KBM-7 (cell line): ENCODE data around the gene ACOT12.
"Not testable (repeated sequence)": the region's sequence is repeated elsewhere in the genome, so short reads cannot be mapped to it uniquely, and the experiment has no call there.

Source experiments
- DNase-seq: peaks from one replicate; pipeline ENCODE4 v3.0.0-alpha.2; 2015
- in situ Hi-C: fragments of 300-500 bp; cut with MboI; formaldehyde crosslinking; loops from 2 replicates; pipeline ENCODE4 v1.14.3; 2020; ENCODE audit warnings: low sequenced_read_pairs, low pct_unique_long_range_greater_than_20kb, mixed read lengths

The ACOT12 gene

DNA sequence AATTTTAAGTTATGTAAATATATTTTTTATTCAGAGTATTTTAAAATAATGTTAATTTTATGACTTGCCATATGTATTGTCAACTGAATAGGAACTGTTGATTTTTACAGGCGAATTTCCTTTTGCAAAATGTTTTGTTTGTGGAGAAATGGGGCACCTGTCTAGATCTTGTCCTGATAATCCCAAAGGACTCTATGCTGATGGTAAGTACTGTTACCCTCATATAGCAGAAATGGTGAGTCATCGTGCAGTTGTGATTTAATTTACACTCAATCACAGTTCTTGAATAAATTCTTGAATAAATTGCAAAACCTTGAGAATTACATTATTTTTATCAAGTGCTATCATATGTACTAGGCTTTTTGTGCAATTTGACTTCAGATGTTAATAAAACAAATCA, 85.1 kb downstream of the ACOT12 start:
- in situ Hi-C loops: no loop called here
- DNase-seq: no peak

DNA sequence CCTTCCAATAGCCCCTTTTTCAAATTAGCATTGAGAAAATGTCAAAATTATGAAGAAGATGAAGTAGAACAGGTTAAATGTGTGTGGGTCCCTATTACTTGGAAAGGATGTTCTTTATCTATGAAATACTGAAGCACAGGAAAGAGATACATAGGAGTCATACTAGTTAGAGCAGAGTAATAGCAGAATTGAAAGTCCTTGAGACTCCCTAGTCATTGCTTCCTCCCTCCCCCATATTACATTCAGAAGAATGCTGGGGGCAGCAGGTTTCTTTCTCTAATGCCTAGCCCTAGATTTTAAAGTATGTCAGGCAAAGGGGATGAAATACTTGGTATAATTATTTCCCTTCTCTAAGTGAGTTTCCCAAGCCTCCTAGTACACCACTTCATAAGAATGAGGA, 88.1 kb downstream of the ACOT12 start:
- no peak for DNase-seq
- in situ Hi-C loops: no loop called here

DNA sequence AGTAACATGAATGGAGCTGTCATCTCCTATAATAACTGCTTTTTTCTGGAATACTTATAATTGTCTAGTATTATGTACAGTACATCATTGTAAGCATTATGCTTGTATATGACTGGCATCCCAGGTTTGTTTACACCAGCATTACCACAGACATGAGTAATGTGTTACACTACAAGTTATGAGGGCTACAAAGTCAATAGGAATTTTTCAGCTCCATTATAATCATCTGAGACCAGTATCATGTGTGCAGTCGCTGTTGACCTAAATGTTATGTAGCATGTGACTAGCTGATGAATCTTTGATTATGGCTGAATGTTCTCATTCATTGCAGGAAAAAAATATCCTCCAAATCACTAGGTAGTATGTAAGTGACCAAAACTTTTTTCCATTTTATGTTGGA, 90.4 kb downstream of the ACOT12 start:
- no peak for DNase-seq
- in situ Hi-C loops: no loop called here

DNA sequence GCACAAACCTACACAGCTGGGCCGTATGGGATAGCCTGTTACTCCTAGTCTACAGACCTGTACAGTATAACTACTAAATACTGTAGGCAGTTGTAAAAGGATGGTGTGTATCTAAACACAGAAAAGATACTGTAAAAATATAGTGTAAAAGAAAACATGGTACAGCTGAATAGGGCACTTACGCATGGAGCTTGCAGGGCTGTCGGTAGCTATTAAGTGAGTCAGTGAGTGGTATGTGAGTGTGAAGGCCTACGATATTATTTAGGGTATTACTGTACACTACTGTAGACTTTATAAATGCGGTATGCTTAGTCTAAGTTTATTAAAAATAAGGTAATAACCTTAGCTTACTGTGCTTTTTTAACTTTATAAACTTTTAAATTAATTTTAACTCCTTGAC, 91.3 kb downstream of the ACOT12 start:
- no peak for DNase-seq
- in situ Hi-C loops: no loop called here

DNA sequence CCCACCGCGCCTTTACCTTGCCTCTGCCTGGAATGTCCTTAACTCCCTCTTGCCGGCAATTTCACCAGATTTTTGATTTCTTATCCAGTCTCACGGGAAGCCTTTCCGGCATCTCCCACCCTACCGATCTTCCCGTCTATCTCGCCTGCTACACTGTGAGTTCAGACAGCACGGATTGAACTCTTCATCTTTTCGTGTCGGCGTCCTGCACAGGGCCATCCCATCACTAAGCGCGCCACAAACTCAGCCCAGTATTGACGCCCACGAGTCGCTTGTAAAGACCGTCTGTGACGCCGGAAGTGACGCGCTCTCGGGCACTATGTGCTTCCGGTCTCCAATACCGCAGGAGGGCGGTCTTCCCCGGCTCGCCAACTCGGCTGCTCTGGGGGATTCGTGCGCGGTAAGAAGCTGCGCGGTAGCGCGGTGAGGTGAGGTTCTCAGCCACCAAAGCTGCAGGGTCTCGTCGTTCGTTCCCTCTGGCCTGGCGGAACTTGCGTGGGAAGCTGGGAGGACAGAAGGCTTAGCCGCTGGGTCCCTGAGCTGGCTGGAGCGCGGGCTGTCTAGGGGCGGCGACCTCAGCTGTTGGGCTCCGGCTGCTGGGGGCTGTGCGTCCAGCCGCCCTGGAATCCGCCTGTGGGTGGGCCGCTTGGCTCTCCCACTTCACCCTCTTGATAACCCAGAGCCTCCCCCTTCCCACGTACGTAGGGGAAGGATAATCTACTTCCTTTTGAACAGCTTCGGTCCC, 92.5 kb downstream of the ACOT12 start, which contains the start of gene ZCCHC9:
TSS of gene ZCCHC9 (plus strand) at position 317 of the 745 bp plus-strand sequence. CDS start 3,171 bp downstream, outside the sequence.
- DNase-seq: peak; percentile 94
- in situ Hi-C loops: no loop called here

DNA sequence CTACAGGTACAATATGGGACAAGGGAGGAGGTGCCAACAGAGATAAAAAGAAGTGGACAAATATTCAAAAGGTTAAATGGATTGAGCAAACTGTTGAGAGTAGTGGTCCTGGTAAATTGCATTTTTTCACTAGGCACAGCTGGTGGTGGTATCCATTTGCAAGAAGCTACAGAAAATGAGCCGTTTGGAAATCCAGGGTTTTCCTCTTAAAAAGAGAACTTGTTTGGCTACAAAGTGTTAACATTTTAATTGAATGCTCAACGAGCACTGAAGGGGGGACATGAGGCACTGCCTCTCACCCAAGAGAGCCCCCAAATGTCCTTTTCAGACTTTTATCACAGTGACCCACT, 93.0 kb downstream of the ACOT12 start:
- DNase-seq: no peak

DNA sequence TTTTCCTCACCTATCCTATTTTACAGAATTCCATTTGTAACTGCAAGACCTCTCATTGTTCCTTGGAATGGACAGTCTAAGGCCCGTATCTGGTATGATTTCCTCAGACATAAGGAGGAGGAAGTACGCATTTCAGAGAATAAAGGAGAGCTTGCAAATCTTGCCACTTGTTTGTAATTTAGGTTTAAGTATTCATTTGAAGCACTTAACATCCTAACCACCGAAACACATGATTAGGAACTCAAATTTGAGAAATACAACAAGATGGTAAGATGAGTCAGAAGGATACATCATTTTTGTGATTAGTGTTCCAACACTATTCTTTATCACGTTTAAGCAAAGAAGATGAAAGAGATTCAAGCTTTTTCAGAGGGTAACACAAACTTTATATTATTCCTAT, 96.4 kb downstream of the ACOT12 start:
- in situ Hi-C loops: no loop called here

More for the DNA sequence above, 93.0 kb downstream of the ACOT12 start:
- in situ Hi-C loops: no loop called here

DNA sequence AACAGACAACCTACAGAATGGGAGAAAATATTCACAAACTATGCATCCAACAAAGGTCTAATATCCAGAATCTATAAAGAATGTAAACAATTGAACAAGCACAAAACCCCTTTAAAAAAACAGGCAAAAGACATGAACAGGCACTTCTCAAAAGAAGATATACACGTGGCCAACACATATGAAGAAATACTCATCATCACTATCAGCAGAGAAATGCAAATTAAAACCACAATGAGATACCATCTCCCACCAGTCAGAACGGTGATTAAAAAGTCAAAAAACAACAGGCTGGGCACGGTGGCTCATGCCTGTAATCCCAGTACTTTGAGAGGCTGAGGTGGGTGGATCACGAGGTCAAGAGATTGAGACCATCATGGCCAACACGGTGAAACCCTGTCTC, 99.9 kb downstream of the ACOT12 start:
- in situ Hi-C loops, DNase-seq: not testable (repeated sequence)

More for the DNA sequence above, 96.4 kb downstream of the ACOT12 start:
- no peak for DNase-seq

DNA sequence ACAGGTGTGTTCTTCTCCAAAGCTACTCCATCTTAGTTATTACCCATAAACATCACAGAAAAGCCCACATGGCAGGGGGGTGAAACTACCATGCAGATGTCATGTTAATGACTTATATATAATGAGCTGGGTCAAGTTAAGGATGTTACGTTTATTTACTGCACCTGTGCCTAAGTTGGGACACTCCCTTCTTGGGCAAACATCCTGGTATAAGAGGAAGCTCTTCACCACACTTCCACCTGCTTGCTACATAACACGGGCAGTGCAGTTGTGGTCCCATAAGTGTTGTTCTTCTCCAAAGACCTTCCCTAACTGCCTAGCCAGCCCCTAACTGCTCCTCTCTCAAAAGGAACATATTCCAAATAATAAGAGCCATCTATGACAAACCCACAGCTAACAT, 101.8 kb downstream of the ACOT12 start:
- in situ Hi-C loops: no loop called here
- no peak for DNase-seq

DNA sequence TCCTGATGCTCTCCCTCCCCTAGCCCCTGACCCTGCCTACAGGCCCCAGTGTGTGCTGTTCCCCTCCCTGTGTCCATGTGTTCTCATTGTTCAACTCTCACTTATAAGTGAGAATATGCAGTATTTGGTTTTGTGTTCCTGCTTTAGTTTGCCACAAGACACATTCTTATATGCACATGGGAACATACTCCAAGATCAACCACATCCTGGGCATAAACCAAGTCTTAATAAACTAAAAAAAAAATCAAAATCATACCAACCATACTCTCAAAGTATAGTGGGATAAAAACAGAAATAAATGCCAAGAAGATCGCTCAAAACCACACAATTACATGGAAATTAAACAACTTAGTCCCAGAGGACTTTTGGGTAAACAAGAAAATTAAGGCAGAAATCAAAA, 103.8 kb downstream of the ACOT12 start:
- in situ Hi-C loops: no loop called here
- DNase-seq: no peak

DNA sequence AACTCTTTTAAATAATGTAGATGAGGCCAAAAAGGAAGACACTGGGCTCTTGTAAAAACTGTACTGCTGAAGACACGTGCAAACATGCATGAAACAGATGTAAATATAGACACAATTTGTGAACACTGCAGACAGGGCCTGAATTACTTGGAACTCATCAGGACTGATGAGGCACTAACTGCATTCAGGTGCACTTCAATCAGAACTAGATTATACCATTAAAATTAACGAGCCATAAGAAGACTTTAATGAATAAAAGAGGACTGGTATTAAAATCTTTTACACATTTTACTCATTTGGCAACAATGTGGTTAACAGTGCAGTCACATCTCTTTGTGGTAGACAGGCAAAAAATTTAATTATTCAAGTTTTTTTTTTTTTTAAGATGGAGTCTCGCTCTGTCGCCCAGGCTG, 105.9 kb downstream of the ACOT12 start:
- no peak for DNase-seq
- in situ Hi-C loops: no loop called here

DNA sequence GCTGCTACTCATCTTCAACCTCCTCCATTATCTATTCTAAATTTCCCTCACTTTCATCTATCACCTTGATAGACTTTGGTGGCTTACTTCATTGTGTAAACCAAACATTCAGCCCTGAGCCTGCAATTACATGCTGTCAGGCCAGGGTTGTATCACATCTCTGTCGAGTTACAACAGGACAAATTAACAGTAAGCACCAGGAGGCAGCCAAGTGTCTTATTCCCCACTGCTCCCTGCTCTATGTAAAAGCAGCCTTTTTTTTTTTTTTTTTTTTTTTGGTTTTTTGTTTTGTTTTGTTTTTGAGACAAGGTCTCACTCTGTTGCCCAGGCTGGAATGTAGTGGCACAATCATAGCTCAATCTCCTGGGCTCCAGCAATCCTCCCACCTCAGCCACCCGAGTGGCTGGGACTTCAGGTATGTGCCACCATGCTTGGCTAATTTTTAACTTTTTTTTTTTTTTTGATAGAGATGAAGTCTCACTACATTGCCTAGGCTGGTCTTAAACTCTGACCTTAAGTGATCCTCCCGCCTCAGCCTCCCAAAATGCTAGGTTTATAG, 107.8 kb downstream of the ACOT12 start:
- DNase-seq: no peak
- in situ Hi-C loops: no loop called here

DNA sequence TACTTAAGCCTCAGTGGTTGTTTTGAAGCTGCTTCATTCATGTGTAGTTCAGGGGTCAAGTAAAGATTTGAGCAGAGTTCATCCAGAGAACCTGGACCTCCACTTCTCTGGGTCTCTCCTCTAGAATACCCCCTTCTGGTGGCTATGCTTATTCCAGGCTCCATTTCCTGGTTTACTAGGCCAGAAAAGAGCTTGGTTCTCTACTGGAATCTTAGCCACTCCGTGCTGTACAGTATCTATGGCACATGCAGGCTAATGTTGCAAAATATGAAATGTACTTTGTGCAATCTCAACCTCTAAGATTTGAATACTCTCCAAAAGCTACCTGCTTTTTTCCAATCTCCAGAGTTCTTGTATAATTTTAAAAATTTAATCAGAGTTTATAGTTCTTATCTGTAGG, 110.0 kb downstream of the ACOT12 start:
- no peak for DNase-seq
- in situ Hi-C loops: no loop called here
